HG03469 (cell line): Measurements from ENCODE around the gene POLL.

Source experiments
- ATAC-seq: cut with Tn5 transposase; IDR thresholded peaks from one replicate; pipeline ENCODE4 v1.9.1; 2021; ENCODE audit warnings: mild to moderate bottlenecking, moderate library complexity, moderate number of reproducible peaks; ENCODE audit not compliant: unreplicated experiment

POLL gene

GRCh38 chr10:101575091-101575490, 13.0 kb downstream of the POLL start:
- ATAC-seq = no peak

- ATAC-seq = no peak
Observed at GRCh38 chr10:101573885-101574753, 13.9 kb downstream of the POLL start.

DNA sequence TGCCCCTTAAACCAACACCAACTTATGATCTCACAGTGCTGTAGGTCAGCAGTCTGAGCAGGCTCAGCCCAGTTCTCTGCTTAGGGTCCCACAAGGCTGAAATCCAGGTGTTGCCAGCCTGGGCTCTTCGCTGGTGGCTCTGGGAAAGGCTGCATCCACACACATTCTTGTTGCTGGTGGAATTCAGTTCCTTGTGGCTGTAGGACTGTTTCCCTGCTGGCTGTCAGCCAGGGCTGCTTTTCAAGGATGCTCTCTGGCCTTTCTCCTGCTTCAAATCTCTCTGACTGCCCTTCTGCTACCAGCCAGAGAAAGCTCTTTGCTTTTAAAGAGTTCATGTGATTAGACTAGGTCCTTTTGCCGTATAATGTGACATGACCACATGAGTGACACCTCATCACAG, 15.3 kb downstream of the POLL start:
- ATAC-seq = no peak

DNA sequence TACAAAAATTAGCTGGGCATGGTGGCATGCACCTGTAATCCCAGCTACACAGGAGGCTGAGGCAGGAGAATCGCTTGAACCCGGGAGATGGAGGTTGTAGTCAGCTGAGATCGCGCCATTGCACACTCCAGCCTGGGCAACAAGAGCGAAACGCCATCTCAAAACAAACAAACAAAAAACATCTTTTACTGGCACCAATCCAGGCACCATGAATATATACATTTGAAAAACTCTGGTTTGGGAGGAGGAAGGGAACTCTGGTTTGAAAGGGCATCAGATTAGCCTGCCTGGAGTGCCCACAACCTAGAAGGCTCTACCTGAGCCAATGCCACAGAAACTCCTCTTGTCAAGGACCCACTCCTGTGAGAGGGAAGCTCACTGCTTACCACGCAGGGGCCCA, 15.9 kb downstream of the POLL start:
- no peak for ATAC-seq

GRCh38 chr10:101571271-101571925, 16.7 kb downstream of the POLL start:
- ATAC-seq = no peak

DNA sequence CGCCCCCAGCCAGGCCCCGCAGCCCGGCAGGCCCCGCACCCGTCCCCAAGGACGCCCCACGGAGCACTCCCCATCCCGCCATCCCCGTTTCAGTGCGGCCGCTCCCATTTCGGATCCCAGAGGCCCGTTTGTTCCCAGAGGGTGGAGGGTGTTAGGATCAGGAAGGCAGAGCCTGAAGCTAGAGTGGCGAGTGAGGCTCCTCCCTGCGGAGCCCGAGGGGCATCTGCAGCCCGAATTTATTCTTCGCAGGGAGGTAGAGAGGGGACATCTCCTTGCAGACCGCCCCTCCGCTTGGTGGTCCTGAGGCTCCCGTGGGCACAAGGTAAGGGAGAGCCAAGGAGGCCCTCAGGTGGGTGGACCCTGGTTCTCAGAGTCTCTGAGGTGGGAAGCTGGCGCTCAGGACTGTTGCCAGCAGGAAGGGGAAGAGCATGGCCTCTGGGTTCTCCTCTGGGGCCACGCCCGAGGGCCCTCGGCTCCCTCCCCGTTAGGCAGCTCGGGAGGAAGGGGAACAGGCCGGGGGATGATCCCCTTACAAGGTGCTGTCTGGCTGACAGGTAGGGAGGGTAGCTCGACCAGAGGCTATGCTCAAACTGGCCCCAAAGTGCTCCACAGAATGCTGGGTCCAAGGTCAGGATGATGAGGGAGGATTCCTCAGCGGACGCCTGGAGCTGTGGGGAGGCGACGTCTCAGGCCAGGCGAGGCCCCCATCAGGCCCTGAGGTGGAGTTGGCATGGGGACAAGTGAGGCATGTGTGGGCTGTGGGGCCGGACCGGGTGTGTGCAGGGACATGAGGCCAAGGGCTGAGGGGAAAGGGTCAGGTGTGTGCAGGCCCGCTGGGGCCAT, 17.4 kb downstream of the POLL start:
- ATAC-seq = no peak

- ATAC-seq = no peak
Observed at GRCh38 chr10:101569622-101570427, 18.2 kb downstream of the POLL start.

- ATAC-seq = no peak
Observed at GRCh38 chr10:101569323-101569621, 18.8 kb downstream of the POLL start.

- no peak for ATAC-seq
Observed at GRCh38 chr10:101568054-101568745, 19.9 kb downstream of the POLL start.

DNA sequence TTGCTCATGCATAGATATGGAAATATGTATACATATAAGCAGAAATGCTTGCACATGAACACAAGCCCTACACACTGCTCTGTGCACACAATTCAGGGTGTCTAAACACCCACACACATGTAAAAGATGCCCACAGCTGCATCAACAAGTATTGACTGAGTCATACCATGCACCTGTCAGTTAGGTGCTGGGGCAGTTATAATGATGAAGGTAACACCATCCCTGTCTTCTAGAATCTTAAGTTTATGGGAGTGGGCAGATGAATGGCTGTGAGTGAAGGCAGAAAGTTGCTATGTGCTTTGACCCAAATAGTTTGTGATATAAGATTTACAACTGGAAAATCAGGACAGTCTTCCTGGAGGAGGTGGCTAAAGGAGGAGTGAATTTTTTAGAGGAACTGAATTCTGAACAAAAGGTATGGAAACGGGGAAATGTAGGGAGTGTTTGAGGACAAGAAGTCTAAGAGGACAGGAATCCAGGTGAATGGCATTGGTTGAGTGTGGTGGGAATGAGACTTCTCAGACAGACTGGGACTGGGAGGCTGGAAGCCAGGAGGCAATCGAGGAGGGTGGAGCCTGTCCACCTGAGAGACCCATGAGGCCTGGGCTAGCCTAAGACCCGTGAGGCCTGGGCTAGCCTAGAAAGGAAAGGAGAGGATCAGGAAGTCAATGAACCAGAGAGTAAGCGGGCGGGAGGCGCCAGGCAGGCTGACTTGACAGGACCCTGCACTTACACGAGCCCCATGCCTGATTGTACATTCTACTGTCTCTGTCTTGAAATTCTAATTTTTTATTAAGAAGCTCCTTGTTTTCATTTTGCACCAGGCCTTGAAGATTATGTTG, 20.7 kb downstream of the POLL start:
- ATAC-seq = no peak

GRCh38 chr10:101566333-101567164, 21.5 kb downstream of the POLL start:
- no peak for ATAC-seq

DNA sequence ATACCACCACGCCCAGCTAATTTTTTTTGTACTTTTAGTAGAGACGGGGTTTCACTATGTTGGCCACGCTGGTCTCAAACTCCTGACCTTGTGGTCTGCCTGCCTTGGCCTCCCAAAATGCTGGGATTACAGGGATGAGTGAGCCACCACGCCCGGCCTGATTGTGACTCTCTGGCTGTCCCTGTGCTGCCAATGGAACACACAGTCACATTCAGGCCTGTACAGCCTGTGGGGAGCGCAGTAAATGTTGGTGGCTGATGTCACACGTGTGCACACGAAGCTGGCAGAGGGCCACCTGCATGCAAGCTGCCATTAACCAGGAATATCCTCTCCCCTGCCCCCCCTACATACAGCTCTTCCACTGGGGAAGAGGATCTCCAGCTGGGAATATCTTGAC, 22.1 kb downstream of the POLL start:
- ATAC-seq = no peak

GRCh38 chr10:101565370-101565900, 22.6 kb downstream of the POLL start:
- ATAC-seq = no peak

- ATAC-seq = no peak
Observed at GRCh38 chr10:101564490-101564991, 23.5 kb downstream of the POLL start.

- no peak for ATAC-seq
Observed at GRCh38 chr10:101563497-101564040, 24.5 kb downstream of the POLL start.

DNA sequence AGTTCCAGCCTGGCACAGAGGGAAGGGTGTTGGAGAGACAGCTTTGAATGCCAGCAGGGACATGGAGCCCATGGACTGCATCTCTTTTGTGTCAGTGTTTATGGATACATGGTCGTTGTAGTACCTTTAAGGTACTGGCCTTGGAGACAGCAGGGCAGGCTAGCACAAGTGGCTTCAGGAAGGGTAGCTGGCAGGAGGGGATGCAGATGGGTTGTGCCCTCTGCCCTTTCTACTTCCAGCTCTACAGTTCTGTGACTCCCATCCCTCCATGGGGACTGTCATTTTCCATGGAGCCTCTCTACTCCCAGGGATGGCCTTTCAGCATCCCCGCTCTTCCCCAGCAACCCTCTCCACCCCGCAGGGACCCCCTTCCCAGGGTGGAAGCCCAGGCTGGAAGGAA, 25.1 kb downstream of the POLL start:
- no peak for ATAC-seq

DNA sequence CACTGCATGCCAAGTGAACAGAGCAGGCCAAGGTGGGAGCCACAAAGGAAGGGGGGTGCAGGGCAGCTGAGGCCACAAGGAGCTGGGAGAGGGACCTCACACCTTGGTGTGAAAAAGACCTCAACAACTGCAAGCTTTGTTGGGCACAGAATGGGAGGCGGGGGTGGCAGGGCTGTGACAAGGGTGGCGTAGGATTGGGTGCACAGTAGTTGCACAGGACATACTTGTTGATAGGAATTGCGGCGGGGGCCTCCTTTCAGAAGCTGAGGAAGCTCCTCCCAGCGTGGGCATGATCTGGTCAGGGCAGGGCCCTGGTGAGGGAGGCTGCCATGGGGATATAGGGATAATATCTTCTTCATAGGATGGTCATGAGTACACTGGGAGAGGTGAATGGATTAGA, 25.8 kb downstream of the POLL start:
- ATAC-seq = no peak
